ENCODE results near the gene SUMO2. TPM values are rescaled to one million over a fixed set of nuclear protein-coding genes. Genes with fewer than 3 reads are reported as not detected.

Gene SUMO2
- polyA plus RNA-seq, 1 donor (not counting 4 experiments of a cell fraction or from before 2014, with no cell fraction given) = 393 TPM

DNA sequence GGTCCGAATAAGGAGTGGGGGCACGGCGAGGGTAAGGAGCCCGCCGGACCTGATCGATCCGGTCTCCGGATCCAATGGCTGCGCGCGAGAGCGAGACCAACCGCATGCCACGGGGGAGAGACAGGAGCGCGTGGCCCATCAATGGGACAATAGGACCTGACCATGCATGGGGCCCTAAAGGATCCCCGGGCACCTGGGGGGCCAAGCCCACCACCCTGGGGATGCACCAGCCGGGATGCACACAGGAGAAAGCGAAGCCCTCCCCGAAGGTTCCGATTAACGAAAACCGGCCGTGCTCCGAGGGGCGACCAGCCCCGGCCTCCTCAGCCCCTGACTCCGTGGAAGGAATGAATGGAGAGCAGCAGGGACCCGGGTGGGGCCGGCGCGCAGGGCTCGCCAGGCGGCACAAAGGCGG, 29.0 kb downstream of the SUMO2 start:
- peaks cover 55% of the 10 kb centered on the region for H3K79me2 ChIP-seq (ENCODE audit: control insufficient read depth, insufficient read depth, low read length)
- H4K20me1 ChIP-seq (ENCODE audit: control insufficient read depth, extremely low read depth, insufficient read depth, low read length) = peaks cover 13% of the 10 kb centered on the region
- H2AFZ ChIP-seq (ENCODE audit: control insufficient read depth, low read length) = no peak overlapping the region
- peak overlapping the region; percentile 77 for H3K27ac ChIP-seq (ENCODE audit: control insufficient read depth, insufficient read depth, low read length)
- no peaks in the 10 kb centered on the region for H3K9me3 ChIP-seq (ENCODE audit: control insufficient read depth, low read depth, low read length)
- peaks cover 0 to 3% of the 10 kb centered on the region in 2 experiments for H3K36me3 ChIP-seq (ENCODE audit: control insufficient read depth in 2 of 2, extremely low read depth in 1 of 2, insufficient read depth in 2 of 2, low read length in 2 of 2)
- H3K27me3 ChIP-seq (ENCODE audit: control insufficient read depth, extremely low read depth, insufficient read depth, low read length) = no peaks in the 10 kb centered on the region
- peak overlapping the region; percentile 84 to 99 (median 88) for H3K4me3 ChIP-seq (ENCODE audit: control insufficient read depth in 2 of 3, extremely low read depth in 1 of 3, insufficient read depth in 2 of 3, low read depth in 1 of 3, low read length in 3 of 3)
- no peak for FAIRE-seq
- H3K9me1 ChIP-seq (ENCODE audit: control insufficient read depth, extremely low read depth, insufficient read depth, low read length) = peaks cover 4% of the 10 kb centered on the region
- dilution Hi-C loops (cut with MboI; ENCODE audit: extremely low pct_ligation_motif_present, low sequenced_read_pairs) = no loop called here
- peak overlapping the region; percentile 92 for H3K9ac ChIP-seq (ENCODE audit: control insufficient read depth, extremely low read depth, insufficient read depth, low read length)
- H3K4me1 ChIP-seq (ENCODE audit: control insufficient read depth, extremely low read depth, insufficient read depth, low read length) = peaks cover 32% of the 10 kb centered on the region
- no peak for TF ChIP-seq EZH2 (IDR thresholded peaks at IDR 0.05; ENCODE audit: low read length)
- TF ChIP-seq, protein P1, sequence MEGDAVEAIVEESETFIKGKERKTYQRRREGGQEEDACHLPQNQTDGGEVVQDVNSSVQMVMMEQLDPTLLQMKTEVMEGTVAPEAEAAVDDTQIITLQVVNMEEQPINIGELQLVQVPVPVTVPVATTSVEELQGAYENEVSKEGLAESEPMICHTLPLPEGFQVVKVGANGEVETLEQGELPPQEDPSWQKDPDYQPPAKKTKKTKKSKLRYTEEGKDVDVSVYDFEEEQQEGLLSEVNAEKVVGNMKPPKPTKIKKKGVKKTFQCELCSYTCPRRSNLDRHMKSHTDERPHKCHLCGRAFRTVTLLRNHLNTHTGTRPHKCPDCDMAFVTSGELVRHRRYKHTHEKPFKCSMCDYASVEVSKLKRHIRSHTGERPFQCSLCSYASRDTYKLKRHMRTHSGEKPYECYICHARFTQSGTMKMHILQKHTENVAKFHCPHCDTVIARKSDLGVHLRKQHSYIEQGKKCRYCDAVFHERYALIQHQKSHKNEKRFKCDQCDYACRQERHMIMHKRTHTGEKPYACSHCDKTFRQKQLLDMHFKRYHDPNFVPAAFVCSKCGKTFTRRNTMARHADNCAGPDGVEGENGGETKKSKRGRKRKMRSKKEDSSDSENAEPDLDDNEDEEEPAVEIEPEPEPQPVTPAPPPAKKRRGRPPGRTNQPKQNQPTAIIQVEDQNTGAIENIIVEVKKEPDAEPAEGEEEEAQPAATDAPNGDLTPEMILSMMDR (optimal IDR thresholded peaks at IDR 0.05 in 1 of 3, IDR thresholded peaks at IDR 0.05 in 1 of 3, conservative IDR thresholded peaks at IDR 0.05 in 1 of 3; ENCODE audit: extremely low read depth in 1 of 3, insufficient read depth in 2 of 3, low read length in 3 of 3) = no peak
- H3K4me2 ChIP-seq (ENCODE audit: control insufficient read depth, extremely low read depth, insufficient read depth, low read depth, low read length) = peak overlapping the region; percentile 81
- DNase-seq (ENCODE audit: low read depth, low spot score) = no peak

GRCh38 chr17:75152922-75153779, 29.6 kb downstream of the SUMO2 start:
- peaks cover 26% of the 10 kb centered on the region for H3K4me1 ChIP-seq (ENCODE audit: control insufficient read depth, extremely low read depth, insufficient read depth, low read length)
- peaks cover 13% of the 10 kb centered on the region for H4K20me1 ChIP-seq (ENCODE audit: control insufficient read depth, extremely low read depth, insufficient read depth, low read length)
- H3K9me3 ChIP-seq (ENCODE audit: control insufficient read depth, low read depth, low read length) = no peaks in the 10 kb centered on the region
- peak overlapping the region; percentile 84 to 99 (median 88) for H3K4me3 ChIP-seq (ENCODE audit: control insufficient read depth in 2 of 3, extremely low read depth in 1 of 3, insufficient read depth in 2 of 3, low read depth in 1 of 3, low read length in 3 of 3)
- H3K79me2 ChIP-seq (ENCODE audit: control insufficient read depth, insufficient read depth, low read length) = peaks cover 61% of the 10 kb centered on the region
- FAIRE-seq = peak; percentile 9
- H3K9me1 ChIP-seq (ENCODE audit: control insufficient read depth, extremely low read depth, insufficient read depth, low read length) = peaks cover 4% of the 10 kb centered on the region
- H2AFZ ChIP-seq (ENCODE audit: control insufficient read depth, low read length) = no peak overlapping the region
- H3K4me2 ChIP-seq (ENCODE audit: control insufficient read depth, extremely low read depth, insufficient read depth, low read depth, low read length) = peak overlapping the region; percentile 100
- H3K27me3 ChIP-seq (ENCODE audit: control insufficient read depth, extremely low read depth, insufficient read depth, low read length) = no peaks in the 10 kb centered on the region
- H3K9ac ChIP-seq (ENCODE audit: control insufficient read depth, extremely low read depth, insufficient read depth, low read length) = peak overlapping the region; percentile 92
- TF ChIP-seq, protein P1 (optimal IDR thresholded peaks at IDR 0.05 in 1 of 3, IDR thresholded peaks at IDR 0.05 in 1 of 3, conservative IDR thresholded peaks at IDR 0.05 in 1 of 3; ENCODE audit: extremely low read depth in 1 of 3, insufficient read depth in 2 of 3, low read length in 3 of 3) = no peak
- TF ChIP-seq EZH2 (IDR thresholded peaks at IDR 0.05; ENCODE audit: low read length) = no peak
- peak overlapping the region; percentile 77 for H3K27ac ChIP-seq (ENCODE audit: control insufficient read depth, insufficient read depth, low read length)
- dilution Hi-C loops (cut with MboI; ENCODE audit: extremely low pct_ligation_motif_present, low sequenced_read_pairs) = no loop called here
- H3K36me3 ChIP-seq (ENCODE audit: control insufficient read depth in 2 of 2, extremely low read depth in 1 of 2, insufficient read depth in 2 of 2, low read length in 2 of 2) = peaks cover 0 to 9% of the 10 kb centered on the region in 2 experiments
- DNase-seq (ENCODE audit: low read depth, low spot score) = no peak
